T-cell (primary cell): ENCODE data around the gene ZNF83. TPM values are rescaled to one million over a fixed set of nuclear protein-coding genes. Genes with fewer than 3 reads are reported as not detected.
"Not testable (repeated sequence)": the region's sequence is repeated elsewhere in the genome, so short reads cannot be mapped to it uniquely, and the experiment has no call there.

Experiments used
- ATAC-seq, 4 experiments: fragments of 200-7000 bp in 3 of 4; fragments of 150-1000 bp in 1 of 4; cut with Tn5 transposase; replicated peaks in 1 of 4; 1 replicate in 3 of 4; 2 replicates in 1 of 4; pipeline ENCODE4 v1.10.0; 2021; ENCODE audit warnings: moderate library complexity in 3 of 4, mild to moderate bottlenecking in 2 of 4, moderate number of reproducible peaks in 1 of 4
- CTCF ChIA-PET, 2 donors: fragments of 300-600 bp; sonication (Branson Sonifier 250); formaldehyde crosslinking; loops; one replicate each; lab custom pipeline; 2022; ENCODE audit warnings: antibody characterized with exemption in 2 of 2; lab: Charles Lee
- POLR2A ChIA-PET, 2 donors: fragments of 300-600 bp; sonication (Branson Sonifier 250); formaldehyde crosslinking; loops; one replicate each; lab custom pipeline; 2022; ENCODE audit warnings: antibody characterized with exemption in 2 of 2; lab: Charles Lee
- DNase-seq, 35 experiments: peaks; one replicate each; pipeline versions ENCODE4 v3.0.0 to v3.0.0-alpha.2; 2013 to 2023
- H3K27ac ChIP-seq: one replicate; pipeline ENCODE4 v1.5.1; 2013; ENCODE audit warnings: low read length
- H3K27me3 ChIP-seq, 2 experiments: replicated peaks in 1 of 2; 1 replicate in 1 of 2; 2 replicates in 1 of 2; pipeline versions ENCODE4 v1.6.1 to v1.7.0; 2013; ENCODE audit warnings: low read length in 1 of 2, mixed read lengths in 1 of 2; ENCODE audit not compliant: control insufficient read depth in 2 of 2, insufficient read depth in 2 of 2; ENCODE audit errors: extremely low read depth in 1 of 2
- H3K36me3 ChIP-seq, 2 donors: 1 replicate in 1 of 2; 2 replicates in 1 of 2; pipeline versions ENCODE4 v1.6.1 to v1.7.0; 2013; ENCODE audit warnings: low read length in 1 of 2; ENCODE audit not compliant: control insufficient read depth in 2 of 2, insufficient read depth in 1 of 2; ENCODE audit errors: extremely low read depth in 1 of 2
- H3K4me1 ChIP-seq, 2 experiments: 1 replicate in 1 of 2; 2 replicates in 1 of 2; pipeline versions ENCODE4 v1.6.1 to v1.7.0; 2013; ENCODE audit warnings: low read length in 2 of 2, mixed read lengths in 1 of 2; ENCODE audit not compliant: insufficient read depth in 2 of 2, control insufficient read depth in 1 of 2; ENCODE audit errors: extremely low read depth in 1 of 2
- H3K4me3 ChIP-seq, 2 donors: 1 replicate in 1 of 2; 2 replicates in 1 of 2; pipeline versions ENCODE4 v1.5.1 to v1.7.0; 2013; ENCODE audit warnings: mild to moderate bottlenecking in 2 of 2, low read length in 1 of 2, moderate library complexity in 1 of 2; ENCODE audit not compliant: control insufficient read depth in 1 of 2; ENCODE audit errors: extremely low read depth in 1 of 2
- H3K9me3 ChIP-seq: 2 replicates; pipeline ENCODE4 v1.7.0; 2013
- H3K27ac Mint-ChIP-seq, 2 donors: one replicate each; pipeline ENCODE4 v1.8.0; 2020 to 2021; ENCODE audit warnings: mild to moderate bottlenecking in 2 of 2, mixed read lengths in 2 of 2
- H3K27me3 Mint-ChIP-seq, 2 donors: one replicate each; pipeline ENCODE4 v1.8.0; 2021 to 2022; ENCODE audit warnings: mixed read lengths in 2 of 2
- H3K36me3 Mint-ChIP-seq: one replicate; pipeline ENCODE4 v1.8.0; 2021; ENCODE audit warnings: mixed read lengths
- H3K4me1 Mint-ChIP-seq, 3 donors: one replicate each; pipeline ENCODE4 v1.8.0; 2020 to 2022; ENCODE audit warnings: mixed read lengths in 3 of 3, mild to moderate bottlenecking in 1 of 3
- H3K4me3 Mint-ChIP-seq, 3 donors: one replicate each; pipeline ENCODE4 v1.8.0; 2020 to 2022; ENCODE audit warnings: mild to moderate bottlenecking in 3 of 3, mixed read lengths in 3 of 3, moderate library complexity in 3 of 3
- H3K9me3 Mint-ChIP-seq, 3 donors: one replicate each; pipeline ENCODE4 v1.8.0; 2020 to 2022; ENCODE audit warnings: mixed read lengths in 3 of 3
- WGBS: methylation state at CpG from one replicate; pipeline ENCODE4 v1.1.5; 2013; ENCODE audit warnings: missing lambda C conversion rate; ENCODE audit not compliant: insufficient coverage; 5-methylcytosine and 5-hydroxymethylcytosine counted together
- total RNA-seq, 35 experiments: library from RNA in 6 of 35; stranded (reverse) in 6 of 35; fragments of 120-200 nt in 1 of 35; gene quantifications; one replicate each; pipeline versions ENCODE4 v1.2.1 to v1.2.4 and lab custom pipeline; 2013 to 2026

ZNF83 gene
- total RNA-seq, 5 donors from 2014 or later (not counting 1 experiment from before 2014, with no cell fraction given): 63.9 to 99.4 (median 84.6) TPM

DNA sequence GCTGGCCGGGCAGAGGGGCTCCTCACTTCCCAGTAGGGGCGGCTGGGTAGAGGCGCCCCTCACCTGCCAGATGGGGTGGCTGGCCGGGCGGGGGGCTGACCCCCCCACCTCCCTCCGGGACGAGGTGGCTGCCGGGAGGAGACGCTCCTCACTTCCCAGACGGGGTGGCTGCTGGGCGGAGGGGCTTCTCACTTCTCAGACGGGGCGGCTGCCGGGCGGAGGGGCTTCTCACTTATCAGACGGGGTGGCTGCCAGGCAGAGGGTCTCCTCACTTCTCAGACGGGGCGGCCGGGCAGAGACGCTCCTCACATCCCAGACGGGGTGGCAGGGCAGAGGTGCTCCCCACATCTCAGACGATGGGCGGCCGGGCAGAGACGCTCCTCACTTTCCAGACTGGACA lies 44.7 kb downstream of the ZNF83 start:
- H3K4me1 Mint-ChIP-seq, H3K27ac ChIP-seq, H3K4me3 Mint-ChIP-seq, H3K27me3 Mint-ChIP-seq, H3K27ac Mint-ChIP-seq, H3K9me3 ChIP-seq, H3K27me3 ChIP-seq, H3K4me1 ChIP-seq, H3K4me3 ChIP-seq, ATAC-seq, CTCF ChIA-PET, DNase-seq, POLR2A ChIA-PET: not testable (repeated sequence)
- Mint-ChIP-seq H3K9me3 (peaks cover 8 to 25% (median 24%) of the 10 kb centered on the region in 3 donors), H3K36me3 (peaks cover 65% of the 10 kb centered on the region)
- WGBS: no CpG with 5 or more reads among the region's 25 CpGs
- H3K36me3 ChIP-seq: peaks cover 12% of the 10 kb centered on the region in 2 donors

DNA sequence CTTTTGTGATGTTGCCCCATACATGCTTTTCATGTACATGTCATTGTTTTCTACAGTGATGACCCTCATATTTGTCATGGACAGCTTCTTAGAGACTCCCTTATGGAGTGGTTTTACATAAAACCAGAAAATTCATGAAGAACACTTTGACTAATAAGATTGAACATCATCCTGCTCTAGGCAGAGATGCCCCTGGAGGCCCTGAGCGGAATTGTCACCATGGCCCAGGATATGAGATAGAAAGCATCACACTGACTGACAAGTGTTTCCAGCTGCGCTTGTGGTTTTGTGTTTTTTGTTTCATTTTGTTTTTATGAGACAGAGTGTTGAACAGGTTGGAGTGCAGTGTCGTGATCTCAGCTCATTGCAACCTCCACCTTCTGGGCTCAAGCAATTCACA lies 45.9 kb downstream of the ZNF83 start:
- Mint-ChIP-seq H3K4me3 (no peak overlapping the region), H3K27ac (no peak overlapping the region), H3K4me1 (peaks cover 0 to 2% (median 0%) of the 10 kb centered on the region in 3 donors), H3K27me3 (no peaks in the 10 kb centered on the region), H3K36me3 (peaks cover 67% of the 10 kb centered on the region), H3K9me3 (peaks cover 8 to 26% (median 25%) of the 10 kb centered on the region in 3 donors)
- WGBS: no CpG with 5 or more reads among the region's 3 CpGs
- CTCF ChIA-PET: no interaction called here
- no peak overlapping the region for H3K27ac ChIP-seq
- H3K27me3 ChIP-seq: no peaks in the 10 kb centered on the region
- POLR2A ChIA-PET: no interaction called here
- H3K4me3 ChIP-seq: no peak overlapping the region
- ATAC-seq (no peak), DNase-seq (peak in 1 of 35 experiments; percentile 3)
- H3K9me3 ChIP-seq: peaks cover 4% of the 10 kb centered on the region
- H3K4me1 ChIP-seq: no peaks in the 10 kb centered on the region
- peaks cover 12% of the 10 kb centered on the region in 2 donors for H3K36me3 ChIP-seq

DNA sequence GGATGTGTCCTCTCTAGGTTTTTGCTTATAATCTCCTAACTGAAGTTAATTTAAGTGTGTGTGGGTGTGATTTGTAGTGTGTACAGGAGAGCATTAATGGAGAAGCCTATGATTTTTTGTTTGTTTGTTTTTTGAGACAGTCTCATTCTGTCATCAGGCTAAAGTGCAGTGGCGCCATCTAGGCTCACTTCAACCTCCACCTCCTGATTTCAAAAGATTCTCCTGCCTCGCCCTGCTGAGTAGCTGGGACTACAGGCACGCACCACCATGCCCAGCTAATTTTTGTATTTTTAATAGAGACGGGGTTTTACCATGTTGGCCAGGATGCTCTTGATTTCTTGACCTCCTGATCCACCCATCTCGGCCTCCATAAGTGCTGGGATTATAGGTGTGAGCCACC lies 47.4 kb downstream of the ZNF83 start:
- no peaks in the 10 kb centered on the region for H3K9me3 ChIP-seq
- peaks cover 3 to 12% (median 12%) of the 10 kb centered on the region in 3 donors for H3K9me3 Mint-ChIP-seq
- H3K27me3 Mint-ChIP-seq: no peaks in the 10 kb centered on the region
- H3K36me3 Mint-ChIP-seq: peaks cover 59% of the 10 kb centered on the region
- no peak overlapping the region for H3K27ac Mint-ChIP-seq
- no peak overlapping the region for H3K27ac ChIP-seq
- no peak overlapping the region for H3K4me3 Mint-ChIP-seq
- no peak for ATAC-seq
- peaks cover 0 to 3% (median 0%) of the 10 kb centered on the region in 3 donors for H3K4me1 Mint-ChIP-seq
- H3K4me1 ChIP-seq: no peaks in the 10 kb centered on the region
- no peaks in the 10 kb centered on the region for H3K27me3 ChIP-seq
- H3K4me3 ChIP-seq: no peak overlapping the region
- POLR2A ChIA-PET: no interaction called here
- DNase-seq: peak in 2 of 35 experiments; percentile 2 to 17
- peaks cover 7 to 12% of the 10 kb centered on the region in 2 donors for H3K36me3 ChIP-seq
- no CpG with 5 or more reads among the region's 5 CpGs for WGBS
- CTCF ChIA-PET: no interaction called here

DNA sequence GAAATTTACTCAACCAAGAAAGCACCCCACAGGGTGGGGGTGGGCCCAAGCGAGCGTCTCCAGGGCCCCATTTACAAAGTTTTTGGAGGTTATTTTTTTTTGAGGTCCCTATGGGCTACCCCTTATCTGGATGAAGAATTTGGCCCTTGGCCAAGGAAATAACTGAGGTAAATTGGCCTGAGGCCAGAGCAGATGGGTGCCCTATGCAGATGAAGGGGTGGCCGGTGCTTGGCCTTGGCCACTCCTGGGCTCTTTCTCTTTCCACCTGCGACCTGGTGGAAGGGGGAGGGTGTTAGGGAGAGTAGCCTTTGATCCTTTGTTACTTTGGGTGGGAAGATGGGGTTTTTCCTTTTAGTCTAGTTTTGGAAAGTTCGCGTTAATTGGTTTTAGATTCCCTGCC lies 52.6 kb downstream of the ZNF83 start:
- ATAC-seq (no peak), DNase-seq (no peak)
- H3K4me1 Mint-ChIP-seq: peaks cover 0 to 3% (median 0%) of the 10 kb centered on the region in 3 donors
- no peaks in the 10 kb centered on the region for H3K27me3 Mint-ChIP-seq
- ChIA-PET CTCF (no interaction called here), POLR2A (no interaction called here)
- 100% methylated on average over 3 of the region's 6 CpGs for WGBS
- peaks cover 7 to 38% (median 36%) of the 10 kb centered on the region in 3 donors for H3K9me3 Mint-ChIP-seq
- no peak overlapping the region for H3K27ac Mint-ChIP-seq
- Histone ChIP-seq H3K27ac (no peak overlapping the region), H3K27me3 (no peaks in the 10 kb centered on the region), H3K36me3 (peaks cover 11 to 29% of the 10 kb centered on the region in 2 donors), H3K9me3 (peaks cover 10% of the 10 kb centered on the region), H3K4me3 (no peak overlapping the region), H3K4me1 (no peaks in the 10 kb centered on the region)
- no peak overlapping the region for H3K4me3 Mint-ChIP-seq
- H3K36me3 Mint-ChIP-seq: peaks cover 67% of the 10 kb centered on the region

DNA sequence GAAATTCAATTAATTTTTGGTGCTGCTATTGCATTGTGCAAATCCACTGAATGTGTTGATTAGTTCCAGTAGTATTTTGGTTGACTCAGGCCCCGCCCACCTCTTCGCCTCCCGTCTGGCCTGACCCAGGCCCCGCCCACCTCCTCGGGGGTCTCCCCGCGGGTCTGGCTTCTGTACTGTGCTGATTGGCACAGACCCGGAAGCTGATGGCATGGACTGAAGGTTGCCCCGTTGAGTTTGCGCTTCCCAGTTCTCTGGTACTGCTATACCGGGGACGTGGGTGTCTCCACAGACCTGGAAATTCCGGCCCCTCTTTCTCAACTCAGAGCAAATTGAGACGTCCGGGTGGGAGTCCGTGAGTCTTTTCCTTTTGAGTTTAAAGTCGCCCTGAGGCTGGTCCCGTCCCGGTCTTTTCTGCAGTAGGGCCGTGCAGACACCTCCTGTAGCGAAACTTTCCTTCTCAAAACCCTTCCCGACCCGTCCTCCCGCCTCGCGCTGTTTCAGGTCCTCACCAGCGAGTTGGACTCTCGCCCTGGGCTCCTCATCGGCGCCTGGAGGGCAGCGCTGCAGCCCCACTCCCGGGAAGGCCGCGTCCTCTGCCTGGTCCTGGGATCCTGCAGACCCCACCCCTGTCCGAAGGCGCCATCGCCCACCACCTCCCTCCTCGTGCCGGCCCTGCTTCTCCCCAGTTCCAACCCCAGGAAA lies 53.3 kb downstream of the ZNF83 start:
- H3K4me1 Mint-ChIP-seq: peaks cover 0 to 3% (median 0%) of the 10 kb centered on the region in 3 donors
- ChIA-PET CTCF (no interaction called here), POLR2A (no interaction called here)
- H3K27me3 ChIP-seq: no peaks in the 10 kb centered on the region
- H3K4me3 Mint-ChIP-seq: no peak overlapping the region
- H3K4me3 ChIP-seq: peak overlapping the region in 1 of 2 donors; percentile 10
- ATAC-seq (no peak), DNase-seq (no peak)
- no peak overlapping the region for H3K27ac ChIP-seq
- no peak overlapping the region for H3K27ac Mint-ChIP-seq
- no peaks in the 10 kb centered on the region for H3K27me3 Mint-ChIP-seq
- 96% methylated on average over 30 of the region's 39 CpGs for WGBS
- no peaks in the 10 kb centered on the region for H3K4me1 ChIP-seq
- peaks cover 12 to 36% of the 10 kb centered on the region in 2 donors for H3K36me3 ChIP-seq
- peaks cover 10% of the 10 kb centered on the region for H3K9me3 ChIP-seq
- H3K36me3 Mint-ChIP-seq: peaks cover 65% of the 10 kb centered on the region
- peaks cover 7 to 38% (median 33%) of the 10 kb centered on the region in 3 donors for H3K9me3 Mint-ChIP-seq

DNA sequence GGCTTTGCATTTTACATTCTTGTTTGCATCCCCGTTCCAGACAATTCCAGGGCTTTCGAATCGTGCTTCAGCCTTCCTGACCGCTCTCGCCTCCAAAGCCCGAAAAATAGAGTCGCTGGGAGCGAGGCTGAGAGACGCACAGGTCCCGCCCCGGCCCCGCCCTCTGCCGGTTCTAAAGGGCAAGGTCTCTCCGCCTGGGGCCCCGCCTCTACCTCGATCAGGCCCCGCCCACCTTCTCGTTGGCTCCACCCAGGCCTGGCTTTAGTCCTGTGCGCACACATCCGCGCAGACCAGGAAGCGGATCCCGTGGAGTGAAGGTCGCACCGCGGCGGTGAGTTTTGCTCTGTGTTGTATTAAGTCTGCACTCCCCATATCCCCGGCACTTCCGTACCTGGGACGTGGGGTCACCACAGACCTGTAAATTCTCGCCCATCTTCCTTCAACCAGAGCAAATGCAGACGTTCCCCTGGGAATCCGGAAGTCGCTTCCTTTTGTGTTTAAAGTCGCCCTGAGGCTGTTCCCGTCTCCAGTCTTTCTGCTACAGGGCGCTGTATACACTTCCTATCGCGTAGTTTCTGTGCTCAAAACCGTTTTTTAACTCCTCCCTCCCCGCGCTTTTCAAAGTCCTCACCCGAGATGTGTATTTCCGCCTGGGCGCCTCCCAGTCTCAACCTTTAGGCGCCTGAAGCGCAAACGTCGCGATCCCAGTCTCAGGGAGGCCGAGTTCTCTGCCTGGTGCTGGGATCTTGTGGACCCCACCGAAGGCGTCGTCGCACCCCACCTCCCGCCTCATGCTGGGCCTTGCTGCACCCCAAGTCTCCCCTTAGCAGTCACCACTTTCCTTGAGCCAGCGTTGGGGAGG lies 67.9 kb downstream of the ZNF83 start, which contains the start of gene ZNF701:
TSS of gene ZNF701 (plus strand) at position 288 of the 862 bp plus-strand sequence. CDS start 3,861 bp downstream, outside the sequence.
- H3K36me3 Mint-ChIP-seq: peaks cover 58% of the 10 kb centered on the region
- H3K4me1 Mint-ChIP-seq: peaks cover 26 to 43% (median 34%) of the 10 kb centered on the region in 3 donors
- POLR2A ChIA-PET: no interaction called here

More for the DNA sequence above, 67.9 kb downstream of the ZNF83 start, which contains the start of gene ZNF701:
- Histone ChIP-seq H3K27ac (peak within 1 kb of the TSS; percentile 64), H3K9me3 (no peaks in the 10 kb centered on the region), H3K4me1 (peaks cover 7 to 16% of the 10 kb centered on the region in 2 experiments), H3K36me3 (peaks cover 10 to 23% of the 10 kb centered on the region in 2 donors), H3K27me3 (no peaks in the 10 kb centered on the region), H3K4me3 (peak within 1 kb of the TSS; percentile 65 to 84)
- peak within 1 kb of the TSS; percentile 91 for H3K27ac Mint-ChIP-seq
- CTCF ChIA-PET: no interaction called here
- peak within 1 kb of the TSS; percentile 87 to 97 (median 90) for H3K4me3 Mint-ChIP-seq
- no peaks in the 10 kb centered on the region for H3K27me3 Mint-ChIP-seq
- peak; percentile 95 to 99 (median 98) for ATAC-seq
- peaks cover 0 to 36% (median 29%) of the 10 kb centered on the region in 3 donors for H3K9me3 Mint-ChIP-seq
- peak; percentile 85 to 99 (median 93) for DNase-seq
- 1% methylated on average over 49 of the region's 57 CpGs for WGBS
